GM15510 (cell line): ENCODE measurements around the gene WDFY2.

Experiments
- POLR2A ChIP-seq: IDR thresholded peaks from 3 replicates; pipeline ENCODE4 v1.6.1; 2011; ENCODE audit warnings: borderline replicate concordance; ENCODE audit not compliant: insufficient read length; ENCODE audit errors: extremely low read depth

The WDFY2 gene

DNA sequence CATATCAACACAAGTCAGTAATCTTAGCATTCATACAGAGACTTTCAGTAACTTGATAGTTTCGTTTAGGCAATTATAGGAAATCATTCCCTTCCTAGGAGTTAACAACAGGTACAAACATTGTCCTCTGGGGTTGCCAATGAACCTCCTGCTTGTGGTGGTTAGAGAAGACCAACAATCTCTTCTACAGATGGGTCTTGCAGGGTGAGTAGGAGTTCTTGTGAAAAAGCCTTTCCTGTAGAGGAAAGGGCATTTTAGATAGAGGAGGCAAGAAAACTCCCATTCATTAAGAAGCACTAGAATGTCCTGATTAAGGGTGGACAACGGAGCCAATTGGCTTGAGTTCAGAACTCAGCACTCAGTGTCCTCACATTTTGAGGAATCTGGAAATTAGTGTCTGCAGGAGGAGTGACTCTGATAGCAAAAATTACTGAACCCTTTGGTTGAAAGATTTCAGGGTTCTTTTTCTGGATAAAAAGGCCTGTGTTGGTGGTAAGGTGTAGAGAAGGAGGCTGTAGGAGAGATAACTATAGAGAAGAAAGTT lies 4.2 kb downstream of the WDFY2 start:
- no peak for TF ChIP-seq POLR2A

DNA sequence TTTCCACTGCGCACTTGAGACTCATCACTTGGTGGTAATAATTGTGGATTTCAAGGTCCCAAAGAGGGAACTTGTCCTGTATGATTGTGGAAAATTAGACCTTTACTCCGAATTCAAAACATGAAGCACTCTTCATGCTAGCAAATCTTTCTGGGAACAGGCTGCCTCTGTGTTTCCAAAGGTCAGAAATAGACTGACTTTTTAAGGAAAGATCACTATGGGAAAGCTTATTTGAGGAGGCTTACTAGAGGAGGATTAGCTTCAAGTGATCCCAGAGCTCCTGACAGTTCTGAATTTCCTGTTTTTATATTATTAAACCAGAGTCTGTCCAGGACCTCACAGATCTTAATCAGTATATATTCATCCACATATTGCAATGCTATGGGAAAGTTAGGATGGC lies 5.5 kb downstream of the WDFY2 start:
- TF ChIP-seq POLR2A = no peak

DNA sequence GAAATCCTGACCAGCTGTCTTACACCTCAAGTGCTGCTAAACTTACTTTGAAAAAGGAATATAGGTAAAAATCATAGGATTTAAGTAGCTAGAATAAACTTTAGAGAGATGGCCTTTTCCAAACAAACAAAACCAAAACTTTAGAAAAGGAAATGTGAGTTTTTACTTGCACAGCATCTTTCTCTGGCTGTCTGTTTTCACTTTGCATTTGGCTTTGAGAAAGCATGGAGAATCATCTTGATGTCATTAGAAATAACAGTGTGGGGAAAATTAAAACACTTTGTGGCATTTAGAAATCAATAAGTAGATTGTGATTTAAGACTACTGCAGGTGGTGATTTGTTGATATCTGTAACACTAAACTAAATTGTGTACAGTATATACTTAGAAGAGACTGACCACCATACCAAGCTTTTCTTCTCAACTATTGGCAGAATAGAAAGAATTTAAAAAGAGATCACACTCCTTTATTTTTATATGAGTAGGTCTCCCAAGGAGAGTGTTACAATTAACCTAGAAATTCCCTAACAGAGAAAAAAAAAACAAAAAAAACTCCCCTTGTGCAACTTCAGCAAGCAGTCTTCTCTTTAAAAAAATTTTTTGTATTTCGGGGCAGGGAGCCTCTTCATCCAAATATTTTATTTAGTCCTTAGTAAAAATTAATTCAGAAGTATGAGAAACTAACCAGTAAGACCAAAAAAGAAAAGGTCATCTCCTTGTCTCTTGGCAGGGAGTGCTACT lies 6.1 kb downstream of the WDFY2 start:
- no peak for TF ChIP-seq POLR2A

DNA sequence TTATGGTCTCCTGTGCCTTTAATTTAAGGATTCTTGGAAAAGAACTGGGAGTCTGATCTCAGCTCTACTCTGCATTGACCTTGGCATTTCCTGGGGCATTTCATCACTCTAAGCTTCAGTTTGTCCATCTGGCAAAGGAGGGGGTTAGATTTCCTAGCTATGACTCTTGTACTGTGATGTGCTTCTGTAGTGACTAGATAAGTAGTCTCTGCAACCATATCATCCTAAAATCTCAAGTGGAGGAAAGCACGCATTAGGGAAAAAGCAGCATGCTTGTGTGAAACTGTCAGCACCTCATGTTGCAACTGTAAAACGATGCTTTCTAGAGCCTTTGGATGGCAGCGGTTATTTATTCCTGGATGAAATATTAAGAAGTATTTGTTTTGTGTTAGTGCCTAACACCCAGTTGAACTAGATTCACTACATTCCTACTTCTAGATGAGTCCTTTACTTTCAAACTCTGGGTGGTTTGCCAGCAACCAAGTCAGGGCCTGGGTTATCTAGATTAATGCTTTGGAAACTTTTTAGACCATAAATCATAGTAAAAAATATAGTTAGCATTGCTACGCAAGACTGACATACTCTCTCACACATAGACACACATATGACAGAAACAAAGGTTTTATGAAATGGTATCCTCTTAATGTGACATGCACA lies 6.8 kb downstream of the WDFY2 start:
- TF ChIP-seq POLR2A = no peak

DNA sequence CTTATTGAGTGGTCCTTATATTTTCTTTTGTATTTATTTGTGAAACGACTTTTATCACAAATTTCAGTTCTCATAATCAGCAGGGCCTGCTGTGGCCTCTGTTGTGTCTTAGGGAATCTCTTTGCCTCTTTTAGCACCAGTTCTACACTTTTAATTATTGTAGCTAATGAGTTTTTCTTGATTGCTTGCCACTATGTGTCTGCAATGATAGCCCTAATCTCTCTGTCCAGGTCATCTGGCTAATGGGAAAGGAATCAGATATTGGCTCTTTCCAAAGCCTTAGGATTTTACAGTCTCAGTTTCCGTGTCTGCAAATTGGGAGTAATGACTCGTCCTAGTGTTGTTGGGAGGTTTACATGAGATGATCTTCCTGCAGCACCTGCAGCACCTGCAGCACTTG lies 10.2 kb downstream of the WDFY2 start:
- no peak for TF ChIP-seq POLR2A

DNA sequence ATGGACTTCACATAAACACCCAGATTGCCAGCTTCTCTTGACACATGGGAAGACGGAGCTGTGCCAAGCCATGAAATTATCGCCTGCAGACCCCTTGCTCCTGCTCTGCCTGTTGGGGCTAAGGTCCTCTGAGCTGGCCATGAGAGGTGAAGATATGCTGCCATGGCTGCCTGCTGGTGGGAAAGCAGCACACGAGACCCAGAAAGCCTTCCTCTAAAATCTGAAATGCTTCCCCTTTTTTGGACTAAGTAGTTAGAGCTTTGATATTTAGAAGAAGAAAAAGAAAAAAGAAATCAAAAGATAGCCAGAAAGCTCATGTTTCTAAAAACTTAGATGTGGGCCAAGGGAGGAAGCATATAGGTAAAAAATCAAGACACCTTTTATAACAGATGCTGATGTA lies 11.2 kb downstream of the WDFY2 start:
- TF ChIP-seq POLR2A = no peak

DNA sequence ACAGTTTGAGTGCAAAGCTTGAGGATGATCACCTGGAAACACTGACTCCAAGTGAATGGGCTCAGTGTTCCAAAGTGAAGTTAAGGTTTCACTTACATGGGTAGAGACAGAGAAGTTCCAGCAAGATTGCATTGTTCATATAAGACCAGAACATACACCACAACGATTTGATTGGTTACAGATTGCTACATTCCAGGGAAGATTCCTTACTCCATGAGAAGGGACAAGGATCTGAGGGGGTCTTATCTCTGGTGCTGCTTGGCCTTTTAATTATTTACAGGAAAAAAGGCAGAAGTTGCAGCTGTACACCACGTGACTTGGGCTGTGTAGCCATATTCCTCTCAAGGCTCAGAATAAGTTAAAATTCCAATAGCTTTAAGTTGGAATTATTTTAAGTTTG lies 12.3 kb downstream of the WDFY2 start:
- no peak for TF ChIP-seq POLR2A

DNA sequence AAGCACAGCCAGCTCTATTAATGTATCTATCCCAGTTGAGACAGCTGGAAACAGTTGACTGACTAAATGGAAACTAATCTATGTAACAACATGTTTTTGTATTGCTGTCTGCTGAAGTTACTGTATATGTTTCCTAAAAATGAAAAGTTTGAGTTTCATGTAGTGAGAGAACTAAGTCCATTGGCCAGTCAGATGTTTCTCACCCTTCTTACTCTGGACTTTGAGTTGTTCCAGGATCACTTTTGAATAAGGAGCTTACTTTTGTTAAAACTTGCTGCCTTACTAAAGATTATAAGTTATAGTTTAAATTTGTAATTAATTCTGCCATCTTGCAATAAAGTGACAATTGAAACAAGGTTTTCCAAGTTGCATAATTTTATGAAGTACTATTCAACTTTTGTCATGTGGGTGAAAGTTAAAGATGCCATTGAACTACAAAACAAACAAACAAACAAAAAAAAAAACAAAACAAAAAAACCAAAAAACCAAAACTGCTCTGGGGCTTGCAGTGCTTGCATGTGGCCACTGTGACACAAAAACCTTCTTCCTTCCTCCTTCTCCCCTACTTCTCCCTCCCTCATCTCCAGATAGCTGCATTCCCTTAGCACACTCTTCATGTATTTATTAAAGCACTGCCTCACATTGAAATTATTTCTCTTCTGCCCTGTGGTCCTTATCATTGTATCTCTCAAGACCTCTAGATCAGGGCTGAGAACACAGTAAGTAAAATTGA lies 15.3 kb downstream of the WDFY2 start:
- no peak for TF ChIP-seq POLR2A

DNA sequence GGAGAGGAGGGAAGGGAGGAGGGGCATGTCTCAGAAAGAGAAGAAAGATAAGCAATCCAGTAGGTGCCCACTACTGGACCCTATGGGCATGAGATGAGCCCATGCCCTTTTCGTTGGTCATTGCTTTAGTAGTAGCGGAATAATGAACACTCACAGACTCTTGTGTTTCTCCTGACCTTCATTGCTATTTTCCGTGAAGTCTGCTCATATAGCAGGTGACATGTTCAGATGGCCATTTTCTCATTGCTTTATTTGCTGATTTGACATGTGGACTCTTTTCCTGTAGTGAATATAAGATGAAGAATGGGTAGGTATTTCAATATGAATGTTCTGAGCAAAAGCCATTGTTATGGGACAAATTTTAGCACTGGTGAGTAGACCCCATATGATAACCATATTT lies 16.4 kb downstream of the WDFY2 start:
- no peak for TF ChIP-seq POLR2A

DNA sequence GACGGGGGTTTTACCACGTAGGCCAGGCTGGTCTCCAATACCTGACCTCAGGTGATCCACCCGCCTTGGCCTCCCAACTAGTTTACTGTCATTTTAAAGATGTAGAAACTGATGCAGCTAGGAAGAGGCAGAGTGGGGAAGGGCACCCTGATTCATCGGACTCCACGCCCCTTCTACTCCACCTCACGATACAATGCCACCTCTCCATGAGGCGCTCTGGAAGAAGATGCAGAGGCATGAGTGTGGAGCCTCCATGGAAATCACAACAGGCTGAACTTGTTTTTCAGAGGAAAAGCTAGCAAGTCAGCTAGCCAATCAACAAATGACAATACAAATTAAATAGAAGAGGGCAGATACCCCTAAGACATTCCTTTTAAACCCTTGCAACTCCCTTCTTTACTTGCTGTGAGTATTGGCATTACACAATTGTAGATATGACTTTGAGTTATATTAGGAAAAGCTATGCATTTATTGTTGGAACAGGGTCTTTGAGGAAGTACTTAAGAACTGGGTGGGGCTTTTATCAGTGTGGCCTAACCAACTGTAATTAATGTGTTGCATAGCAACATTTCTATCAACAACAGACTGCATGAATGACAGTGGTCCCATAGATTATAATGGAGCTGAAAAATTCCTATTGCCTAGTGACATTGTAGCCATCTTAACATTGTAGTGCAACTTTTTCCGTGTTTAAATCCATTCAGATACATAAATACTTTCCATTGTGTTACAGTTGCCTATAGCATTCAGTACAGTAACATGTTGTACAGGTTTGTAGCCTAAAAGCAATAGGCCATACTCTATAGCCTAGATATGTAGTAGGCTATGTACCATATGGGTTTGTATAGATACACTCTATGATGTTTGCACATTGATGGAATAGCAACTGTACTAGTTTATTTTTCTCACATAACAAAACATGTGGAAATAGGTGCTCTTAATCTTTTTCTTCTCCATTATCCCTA lies 17.6 kb downstream of the WDFY2 start:
- TF ChIP-seq POLR2A = no peak

DNA sequence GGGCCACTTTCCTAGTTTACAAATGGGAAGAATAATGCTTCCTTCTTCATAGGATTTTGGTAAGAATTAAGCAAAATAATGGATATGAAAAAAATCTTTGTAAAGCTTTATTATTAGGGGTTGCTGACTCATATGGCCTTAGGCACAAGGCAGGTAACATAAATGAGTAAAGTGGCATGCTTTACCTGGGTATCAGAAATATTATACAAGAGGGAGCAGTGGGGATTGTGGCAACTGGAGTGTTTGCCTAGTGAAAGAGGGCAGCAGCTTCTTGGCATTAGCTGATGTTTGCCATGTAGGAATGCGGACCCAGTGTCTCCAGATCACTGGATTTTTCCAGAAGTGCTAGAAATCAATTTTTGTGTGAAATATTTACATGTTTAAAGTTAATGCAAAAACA lies 19.5 kb downstream of the WDFY2 start:
- no peak for TF ChIP-seq POLR2A

DNA sequence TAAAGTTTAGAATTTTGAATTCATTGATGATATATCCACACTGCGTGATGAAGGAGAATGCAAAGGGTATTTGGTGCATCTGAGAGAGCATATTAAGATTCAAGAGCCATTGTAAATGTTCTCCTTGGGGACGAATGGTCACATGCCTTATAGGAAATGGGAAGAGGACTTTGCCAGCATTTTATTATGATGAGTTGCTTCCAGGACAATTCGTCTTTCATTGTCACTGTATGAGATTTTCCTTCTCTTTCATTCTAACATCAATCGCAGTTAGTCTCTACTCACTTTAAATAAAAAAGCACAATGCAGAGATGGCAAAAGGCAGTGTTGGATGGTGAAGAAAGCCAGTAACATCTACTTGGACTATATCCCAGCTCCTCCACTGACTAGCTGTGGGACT lies 21.4 kb downstream of the WDFY2 start:
- no peak for TF ChIP-seq POLR2A

DNA sequence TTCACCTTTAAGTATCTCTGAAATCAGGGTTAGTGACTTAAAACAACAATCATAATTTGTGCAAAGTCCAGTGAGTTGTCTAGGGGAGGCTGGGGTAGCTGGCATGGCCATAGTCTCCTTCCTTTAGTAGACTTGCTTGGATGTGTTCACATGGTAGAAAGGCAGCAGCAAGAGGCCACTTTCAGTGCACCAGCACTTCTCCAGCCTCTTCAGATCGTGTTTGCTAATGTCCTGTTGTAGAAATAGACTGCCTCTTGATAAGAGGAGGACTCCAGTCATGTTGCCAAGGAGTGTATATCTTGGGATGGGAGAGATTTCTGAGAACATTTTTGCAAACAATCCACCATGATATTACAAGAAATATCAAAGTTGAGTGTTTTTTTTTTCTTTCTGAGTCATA lies 22.9 kb downstream of the WDFY2 start:
- no peak for TF ChIP-seq POLR2A

DNA sequence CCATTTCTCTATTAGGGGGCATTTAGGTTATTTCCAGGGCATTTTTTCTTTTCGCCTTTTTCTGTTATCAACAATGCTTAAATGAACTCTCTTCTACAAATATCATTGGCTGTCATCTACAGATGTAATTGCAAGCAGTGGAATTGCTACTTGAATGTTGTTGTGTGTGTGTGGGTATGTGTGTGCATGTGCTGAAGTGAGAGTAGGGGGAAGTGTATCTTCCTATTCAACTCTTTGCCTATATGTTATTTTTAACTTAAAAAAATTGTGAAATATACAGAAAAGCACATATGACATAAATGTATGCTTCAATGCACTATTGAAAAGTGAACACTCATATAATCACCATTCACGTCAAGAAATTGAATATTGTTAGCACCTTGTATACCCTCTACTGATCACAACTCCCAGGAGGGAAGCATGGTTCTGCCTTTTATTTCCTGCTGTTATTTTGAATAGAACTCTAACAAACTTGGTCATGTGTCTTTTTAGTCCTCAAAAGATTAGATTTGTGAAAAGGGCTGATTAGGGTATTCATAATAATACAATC lies 24.7 kb downstream of the WDFY2 start:
- no peak for TF ChIP-seq POLR2A
